Astrocyte of the cerebellum (primary cell): Measurements from ENCODE around the gene VSIG8.

Experiments
- DNase-seq: peaks from one replicate; pipeline ENCODE4 v3.0.0-alpha.2; 2011; ENCODE audit warnings: low read depth
- H3K4me3 ChIP-seq: 2 replicates; pipeline ENCODE4 v1.5.1; 2011; ENCODE audit warnings: mild to moderate bottlenecking, low read depth, low read length, moderate library complexity
- in situ Hi-C: cut with HindIII; loops from 2 replicates; pipeline ENCODE4 v1.10.0; 2017; ENCODE audit warnings: low sequenced_read_pairs
- TF ChIP-seq, protein P1 (sequence below): IDR thresholded peaks from 2 replicates; pipeline ENCODE4 v1.5.1; 2012; ENCODE audit warnings: low read length, low read depth, moderate library complexity, mild to moderate bottlenecking; ENCODE audit errors: missing control alignments

VSIG8 gene

DNA sequence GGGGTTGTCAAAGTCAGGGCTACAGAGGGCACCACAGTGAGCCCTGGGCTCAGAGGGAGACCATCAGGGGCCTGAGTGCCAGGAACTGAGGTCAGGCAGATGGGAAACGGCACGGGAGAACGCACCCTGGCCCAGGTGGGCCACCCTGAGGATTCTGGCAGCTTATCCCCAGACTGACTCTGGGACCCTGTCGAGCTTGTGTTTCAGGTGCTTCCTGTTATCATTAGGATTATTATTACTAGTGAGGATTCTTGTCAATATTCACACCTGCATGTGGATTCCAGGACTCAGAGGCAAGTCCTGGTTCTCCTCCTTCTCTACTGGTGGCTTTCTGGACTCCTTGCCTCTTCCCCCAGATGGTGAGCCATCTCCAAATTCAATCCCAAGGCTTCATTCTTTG lies 15.2 kb downstream of the VSIG8 start:
- TF ChIP-seq, protein P1, sequence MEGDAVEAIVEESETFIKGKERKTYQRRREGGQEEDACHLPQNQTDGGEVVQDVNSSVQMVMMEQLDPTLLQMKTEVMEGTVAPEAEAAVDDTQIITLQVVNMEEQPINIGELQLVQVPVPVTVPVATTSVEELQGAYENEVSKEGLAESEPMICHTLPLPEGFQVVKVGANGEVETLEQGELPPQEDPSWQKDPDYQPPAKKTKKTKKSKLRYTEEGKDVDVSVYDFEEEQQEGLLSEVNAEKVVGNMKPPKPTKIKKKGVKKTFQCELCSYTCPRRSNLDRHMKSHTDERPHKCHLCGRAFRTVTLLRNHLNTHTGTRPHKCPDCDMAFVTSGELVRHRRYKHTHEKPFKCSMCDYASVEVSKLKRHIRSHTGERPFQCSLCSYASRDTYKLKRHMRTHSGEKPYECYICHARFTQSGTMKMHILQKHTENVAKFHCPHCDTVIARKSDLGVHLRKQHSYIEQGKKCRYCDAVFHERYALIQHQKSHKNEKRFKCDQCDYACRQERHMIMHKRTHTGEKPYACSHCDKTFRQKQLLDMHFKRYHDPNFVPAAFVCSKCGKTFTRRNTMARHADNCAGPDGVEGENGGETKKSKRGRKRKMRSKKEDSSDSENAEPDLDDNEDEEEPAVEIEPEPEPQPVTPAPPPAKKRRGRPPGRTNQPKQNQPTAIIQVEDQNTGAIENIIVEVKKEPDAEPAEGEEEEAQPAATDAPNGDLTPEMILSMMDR = no peak
- no peak for DNase-seq
- in situ Hi-C loops = no loop called here

DNA sequence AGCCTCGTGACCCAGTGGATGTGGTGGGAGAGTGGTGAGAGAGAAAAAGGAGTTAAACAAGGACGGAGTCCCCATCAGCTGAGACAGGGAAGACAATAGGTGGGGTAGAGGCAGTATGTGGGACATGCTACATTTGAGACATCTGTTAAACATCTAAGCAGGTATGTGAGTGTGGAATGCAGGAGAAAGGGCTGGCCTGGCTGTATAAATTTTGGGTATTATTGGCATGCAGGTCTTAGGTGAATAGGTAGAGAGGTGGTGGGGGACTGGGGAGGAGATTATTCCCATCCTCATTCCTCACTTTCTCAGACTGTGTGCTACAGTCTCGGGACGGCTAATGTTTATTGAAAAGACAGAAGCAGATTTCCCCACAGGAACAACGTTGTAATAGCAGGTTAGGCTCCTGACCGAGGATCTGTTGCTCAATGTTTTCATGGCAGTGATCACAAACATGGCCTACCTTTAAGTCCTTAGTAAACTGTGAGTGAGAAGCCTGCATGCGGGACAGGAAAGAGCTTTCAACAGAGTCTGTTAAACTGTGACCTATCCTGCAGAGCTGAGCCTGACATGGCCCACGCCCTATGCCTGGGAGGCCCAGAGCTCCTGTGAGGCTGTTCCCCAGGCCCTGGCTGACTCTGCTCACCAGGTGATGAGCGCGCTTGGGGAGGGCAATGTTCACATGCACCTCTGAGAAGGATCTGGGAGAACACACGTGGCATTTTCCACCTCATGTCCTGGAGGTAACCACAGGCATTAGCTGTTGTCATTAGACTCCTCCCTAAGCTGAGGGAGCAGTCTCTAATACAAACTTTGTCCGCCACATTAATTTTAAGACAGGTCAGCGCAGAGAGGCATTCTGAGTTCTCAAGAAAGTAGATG lies 16.5 kb downstream of the VSIG8 start:
- H3K4me3 ChIP-seq = no peak overlapping the region
- TF ChIP-seq, protein P1 = no peak
- in situ Hi-C loops = no loop called here
- DNase-seq = no peak

More for the DNA sequence above, 15.2 kb downstream of the VSIG8 start:
- H3K4me3 ChIP-seq = no peak overlapping the region

DNA sequence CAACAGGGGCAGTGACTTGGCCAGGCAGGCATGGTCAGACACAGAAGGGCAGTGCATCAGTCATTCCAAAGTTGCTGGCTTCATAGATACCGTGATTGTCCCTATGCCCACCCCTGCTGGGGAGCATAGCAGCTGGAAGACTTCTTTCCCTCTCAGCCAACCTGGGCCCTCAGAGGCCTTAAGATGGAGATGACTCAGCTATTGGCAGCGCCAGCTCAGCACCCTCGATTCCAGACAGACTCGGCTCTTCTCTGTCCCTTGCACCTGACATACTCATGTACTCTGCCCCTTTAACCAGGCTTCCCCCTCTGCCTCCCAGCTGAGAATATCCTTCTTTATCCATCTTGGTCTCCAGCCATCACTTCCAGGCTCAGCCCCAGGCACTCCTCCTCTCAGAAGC lies 19.0 kb downstream of the VSIG8 start:
- no peak overlapping the region for H3K4me3 ChIP-seq
- DNase-seq = no peak
- TF ChIP-seq, protein P1 = no peak
- in situ Hi-C loops = no loop called here

DNA sequence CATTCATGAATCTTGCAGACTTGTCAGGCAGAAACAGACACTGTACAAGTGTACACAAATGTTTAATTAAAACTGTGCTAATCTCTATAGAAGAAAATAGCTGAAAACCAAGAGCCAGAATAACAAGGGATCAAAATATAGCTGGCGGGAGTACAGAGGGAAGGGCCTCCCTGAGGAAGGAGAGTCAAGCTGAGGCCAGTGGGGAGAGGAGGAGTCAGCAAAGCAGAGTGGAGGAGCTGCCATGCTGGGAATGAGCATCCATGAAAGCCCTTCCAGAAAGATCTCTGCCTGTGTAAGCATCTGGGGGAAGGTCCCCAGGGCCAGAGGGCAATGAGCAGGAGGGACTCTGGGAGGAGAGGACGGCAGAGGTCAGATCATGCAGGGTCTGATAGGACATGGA lies 20.7 kb downstream of the VSIG8 start:
- TF ChIP-seq, protein P1 = no peak
- no peak for DNase-seq
- H3K4me3 ChIP-seq = no peak overlapping the region
- in situ Hi-C loops = no loop called here

DNA sequence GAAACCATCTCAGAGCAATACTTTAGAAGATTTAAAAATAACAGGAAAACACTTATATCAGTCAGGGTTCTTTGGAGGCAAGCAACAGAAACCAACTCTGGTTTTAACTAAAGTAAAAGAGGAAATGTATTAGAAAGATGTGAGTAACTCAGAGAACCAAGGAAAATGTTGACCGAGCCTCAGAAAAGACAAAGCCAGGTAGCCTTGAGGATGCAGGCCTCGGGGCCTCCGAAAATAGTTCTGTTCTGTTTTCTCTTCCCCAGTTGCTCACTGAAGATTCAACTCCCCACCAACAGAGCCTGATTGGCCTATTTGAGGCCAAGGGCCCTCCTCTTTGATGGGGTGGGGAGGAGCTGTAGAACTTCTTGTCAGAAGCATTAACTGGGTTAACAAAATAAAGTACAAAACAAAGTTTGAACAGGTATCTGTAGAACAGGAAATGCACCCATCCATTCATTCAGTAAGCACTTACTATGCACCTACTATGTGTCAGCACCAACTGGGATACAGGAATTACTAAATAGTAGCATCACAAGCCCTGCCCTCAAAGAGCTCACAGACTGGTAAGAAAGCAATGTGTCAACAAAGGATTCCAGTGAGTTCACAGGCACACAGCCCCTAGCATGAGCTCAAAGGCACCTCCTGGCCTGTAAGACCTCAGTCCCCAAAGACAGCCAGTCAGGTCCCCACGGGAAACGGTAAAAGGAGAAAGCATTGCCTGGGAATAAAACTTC lies 23.2 kb downstream of the VSIG8 start:
- TF ChIP-seq, protein P1 = no peak
- in situ Hi-C loops = no loop called here
- no peak for DNase-seq
- no peak overlapping the region for H3K4me3 ChIP-seq

DNA sequence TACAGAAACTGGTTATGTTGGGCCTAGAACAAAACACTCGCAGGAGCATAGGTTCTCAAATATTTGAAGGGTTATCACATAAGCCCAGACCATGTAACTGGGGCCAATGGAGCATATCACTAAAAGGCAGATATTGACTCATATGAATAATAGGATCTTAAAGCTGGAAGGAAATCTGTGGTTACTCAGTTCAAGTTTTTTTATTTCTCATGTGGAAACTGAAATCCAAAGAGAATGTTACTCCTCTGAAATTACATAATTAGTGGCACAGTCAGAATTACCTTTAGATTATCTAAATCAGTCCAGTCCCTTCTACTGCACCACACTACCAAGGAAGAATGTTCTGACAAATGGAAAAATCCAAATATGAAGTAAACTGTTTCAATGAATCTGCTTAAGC lies 23.7 kb downstream of the VSIG8 start:
- DNase-seq = no peak
- TF ChIP-seq, protein P1 = no peak

More for the DNA sequence above, 23.7 kb downstream of the VSIG8 start:
- in situ Hi-C loops = no loop called here
- H3K4me3 ChIP-seq = no peak overlapping the region
